Heart right ventricle (tissue), 16 donors: Measurements from ENCODE around the gene INTS11. TPM values are rescaled to one million over a fixed set of nuclear protein-coding genes. Genes with fewer than 3 reads are reported as not detected.
"Not testable (repeated sequence)": the region's sequence is repeated elsewhere in the genome, so short reads cannot be mapped to it uniquely, and the experiment has no call there.

ENCODE experiments used
- ATAC-seq, 8 donors: fragments of 200-7000 bp; cut with Tn5 transposase; one replicate each; pipeline ENCODE4 v1.9.1; 2020; ENCODE audit warnings: mild to moderate bottlenecking in 8 of 8, moderate library complexity in 8 of 8, moderate number of reproducible peaks in 1 of 8
- DNase-seq, 2 donors: peaks; one replicate each; pipeline ENCODE4 v3.0.0-alpha.2; 2020
- H3K27ac ChIP-seq, 10 donors: fragments of 200-600 bp; sonication (generic) in 2 of 10; one replicate each; pipeline versions ENCODE4 v1.5.0 to v1.8.0; 2020 to 2022; ENCODE audit warnings: mild to moderate bottlenecking in 3 of 10
- H3K27me3 ChIP-seq, 7 donors: fragments of 200-600 bp; one replicate each; pipeline ENCODE4 v1.8.0; 2021 to 2022; ENCODE audit warnings: mild to moderate bottlenecking in 2 of 7
- H3K36me3 ChIP-seq, 9 donors: fragments of 200-600 bp; sonication (generic) in 1 of 9; one replicate each; pipeline versions ENCODE4 v1.5.0 to v1.8.0; 2020 to 2022; ENCODE audit warnings: mild to moderate bottlenecking in 2 of 9
- H3K4me1 ChIP-seq, 9 donors: fragments of 200-600 bp; sonication (generic) in 1 of 9; one replicate each; pipeline versions ENCODE4 v1.5.0 to v1.8.0; 2020 to 2022; ENCODE audit warnings: mild to moderate bottlenecking in 4 of 9
- H3K4me3 ChIP-seq, 10 donors: fragments of 200-600 bp; sonication (generic) in 2 of 10; one replicate each; pipeline versions ENCODE4 v1.5.0 to v1.8.0; 2020 to 2022; ENCODE audit warnings: mild to moderate bottlenecking in 7 of 10, moderate library complexity in 2 of 10
- H3K9me3 ChIP-seq, 11 donors: fragments of 200-600 bp in 10 of 11; sonication (generic) in 2 of 11; one replicate each; pipeline versions ENCODE4 v1.5.0 to v1.8.0; 2013 to 2022; ENCODE audit warnings: mild to moderate bottlenecking in 2 of 11, control low read depth in 1 of 11, moderate library complexity in 1 of 11
- CTCF ChIP-seq, 9 donors: fragments of 200-600 bp; sonication (generic) in 2 of 9; IDR thresholded peaks; one replicate each; pipeline versions ENCODE4 v1.5.0 to v1.8.0; 2021 to 2022; ENCODE audit warnings: antibody characterized with exemption in 9 of 9, mild to moderate bottlenecking in 5 of 9, moderate library complexity in 1 of 9
- WGBS, 2 donors: extraction: QIAGEN DNeasy Blood & Tissue Kit; methylation state at CpG; one replicate each; pipeline ENCODE4 v1.1.7; 2013; ENCODE audit warnings: inconsistent platforms in 1 of 2; 5-methylcytosine and 5-hydroxymethylcytosine counted together
- intact Hi-C, 10 donors: fragments of 100-400 bp; cut with DNase I; formaldehyde crosslinking; loops; one replicate each; pipeline versions ENCODE4 v1.11.1 to v1.14.2; 2022
- polyA plus RNA-seq, 2 donors: library from polyadenylated mRNA; stranded (reverse); fragments of 200-250 nt; gene quantifications; one replicate each; pipeline ENCODE4 v1.2.3, GENCODE V29; 2013
- total RNA-seq, 10 donors: library from RNA; stranded (reverse); fragmentation: NEBNext Ultra II Directional in 3 of 10; extraction: Animal tissue kit (Norgen Biotek cat#: 25700) in 3 of 10; gene quantifications; one replicate each; pipeline versions ENCODE4 v1.2.1 to v1.2.4, GENCODE V29; 2021 to 2023
- donor health status: Arrhythmogenic right ventricular cardiomyopathy.
- donor health status: ischemic (EF 13 %, LVEDD 7.1; RV severe dilation, severe dysfunction).
- donor health status: healthy with polysubstance abuse.
- donor health status: DM: no; HTN: yes; CAD: no.
- donor health status: DM: no; HTN: no; CAD: no.
- donor health status: ischemic (EF 25% LVEDD 6.9; RV normal size, moderate dysfunction).
- donor health status: ischemic (EF 25% LVEDD 5.7; RV mildly dilated, moderate dysfunction).
- donor health status: healthy.
- donor health status: DM: yes; HTN: yes; CAD: no.
- donor health status: Ischemic cardiomyopathy.
- donor health status: ischemic (EF 35%, LVEDD 5.7; RV mildly dilated, moderate dysfunction).
- donor health status: nonischemic (EF 11% LVEDD 7.7; RV severe dilation, severe dysfunction).
- donor health status: DM: yes; HTN: yes; CAD: no.
- donor health status: PGD.
- donor health status: ischemic (EF 29% LVEDD 5.4; RV normal size, mild dysfunction).
- donor health status: nonischemic (EF 23%, LVEDD 6.1; RV moderate dilation, normal function).

Gene INTS11
- total and polyA plus RNA-seq, 12 donors: 44.7 to 269 (median 57.4) TPM

GRCh38 chr1:1371746-1372711, 47.6 kb upstream of the INTS11 start:
- no peaks in the 10 kb centered on the region for H3K9me3 ChIP-seq
- DNase-seq (peak in 1 of 2 donors; percentile 79), ATAC-seq (peak; percentile 13 to 42 (median 28))
- peaks cover 0 to 19% (median 0%) of the 10 kb centered on the region in 9 donors for H3K36me3 ChIP-seq
- peak; percentile 91 to 98 (median 96) for TF ChIP-seq CTCF (IDR thresholded peaks at IDR 0.05)
- 36 to 38% methylated on average over 25 to 26 of the region's 26 CpGs for WGBS, 2 donors
- peak overlapping the region in 1 of 10 donors; percentile 3 for H3K27ac ChIP-seq
- H3K27me3 ChIP-seq: no peaks in the 10 kb centered on the region
- H3K4me3 ChIP-seq: peak overlapping the region in 1 of 10 donors; percentile 4
- H3K4me1 ChIP-seq: peaks cover 16 to 45% (median 38%) of the 10 kb centered on the region in 9 donors
- intact Hi-C loops: loop anchor here in 2 of 10 donors (1.0 to 10.0 kb wide), 2 partner anchors 48 to 133 kb away; no protein-coding TSS in a partner anchor

GRCh38 chr1:1371364-1371745, 46.9 kb upstream of the INTS11 start:
- no peak for DNase-seq
- no peaks in the 10 kb centered on the region for H3K27me3 ChIP-seq
- no peak overlapping the region for H3K27ac ChIP-seq
- no peak for TF ChIP-seq CTCF (IDR thresholded peaks at IDR 0.05)
- intact Hi-C loops: loop anchor here in 2 of 10 donors (1.0 to 10.0 kb wide), 2 partner anchors 49 to 133 kb away; no protein-coding TSS in a partner anchor
- H3K9me3 ChIP-seq: peaks cover 0 to 4% (median 0%) of the 10 kb centered on the region in 11 donors
- ATAC-seq: no peak
- H3K4me3 ChIP-seq: no peak overlapping the region
- 73 to 81% methylated on average over 12 of the region's 12 CpGs for WGBS, 2 donors
- H3K4me1 ChIP-seq: peaks cover 16 to 45% (median 38%) of the 10 kb centered on the region in 9 donors
- peaks cover 0 to 19% (median 0%) of the 10 kb centered on the region in 9 donors for H3K36me3 ChIP-seq

- Histone ChIP-seq H3K27ac (no peak overlapping the region), H3K27me3 (no peaks in the 10 kb centered on the region), H3K4me1 (peaks cover 16 to 39% (median 33%) of the 10 kb centered on the region in 9 donors), H3K9me3 (peaks cover 0 to 4% (median 0%) of the 10 kb centered on the region in 11 donors), H3K4me3 (no peak overlapping the region), H3K36me3 (peaks cover 0 to 19% (median 0%) of the 10 kb centered on the region in 9 donors)
- intact Hi-C loops: loop anchor here in 2 of 10 donors (1.0 to 10.0 kb wide), 2 partner anchors 49 to 134 kb away; no protein-coding TSS in a partner anchor
- ATAC-seq (no peak), DNase-seq (no peak)
- 86 to 92% methylated on average over 16 of the region's 16 CpGs for WGBS, 2 donors
- no peak for TF ChIP-seq CTCF (IDR thresholded peaks at IDR 0.05)
These were observed 46.4 kb upstream of the INTS11 start for GRCh38 chr1:1370771-1371300.

- not testable (repeated sequence) for H3K4me3 ChIP-seq, H3K27me3 ChIP-seq, H3K27ac ChIP-seq, ATAC-seq, H3K9me3 ChIP-seq, DNase-seq
- Histone ChIP-seq H3K4me1 (peaks cover 16 to 37% (median 32%) of the 10 kb centered on the region in 9 donors), H3K36me3 (peaks cover 0 to 19% (median 0%) of the 10 kb centered on the region in 9 donors)
- intact Hi-C loops: loop anchor here in 1 of 10 donors (10.0 kb wide), 1 partner anchor 135 kb away; no protein-coding TSS in a partner anchor
- 89 to 94% methylated on average over 14 of the region's 14 CpGs for WGBS, 2 donors
These were observed 45.6 kb upstream of the INTS11 start for GRCh38 chr1:1370094-1370493.
